ENCODE data around the gene GPR137B. TPM values are rescaled to one million over a fixed set of nuclear protein-coding genes. Genes with fewer than 3 reads are reported as not detected.

The GPR137B gene
- total and polyA plus RNA-seq, 2 experiments from 2014 or later = 4.5 to 11.1 TPM

DNA sequence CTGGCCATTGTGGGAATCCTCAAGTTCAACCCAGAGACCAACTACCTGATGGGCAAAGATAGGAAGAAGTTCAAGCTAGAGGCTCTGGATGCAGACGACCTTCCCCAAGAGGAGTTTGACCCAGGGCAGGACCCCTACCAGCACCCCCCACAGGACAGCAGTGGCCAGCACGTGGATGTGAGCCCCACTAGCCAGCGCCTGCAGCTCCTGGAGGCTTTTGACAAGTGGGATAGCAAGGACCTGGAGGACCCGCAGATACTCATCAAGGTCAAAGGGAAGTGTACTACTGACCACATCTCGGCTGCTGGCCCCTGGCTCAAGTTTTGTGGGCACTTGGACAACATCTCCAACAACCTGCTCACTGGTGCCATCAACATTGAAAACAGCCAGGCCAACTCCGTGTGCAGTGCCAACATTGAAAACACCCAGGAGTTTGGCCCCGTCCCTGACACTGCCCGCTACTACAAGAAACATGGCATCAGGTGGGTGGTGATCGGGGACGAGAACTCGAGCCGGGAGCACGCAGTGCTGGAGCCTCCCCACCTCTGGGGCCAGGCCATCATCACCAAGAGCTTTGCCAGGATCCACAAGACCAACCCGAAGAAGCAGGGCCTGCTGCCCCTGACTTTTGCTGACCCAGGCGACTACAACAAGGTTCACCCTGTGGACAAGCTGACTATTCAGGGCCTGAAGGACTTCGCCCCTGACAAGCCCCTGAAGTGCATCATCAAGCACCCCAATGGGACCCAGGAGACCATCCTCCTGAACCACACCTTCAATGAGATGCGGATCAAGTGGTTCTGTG, 30.6 kb upstream of the GPR137B start:
- no peaks in the 10 kb centered on the region for H3K36me3 ChIP-seq (ENCODE audit: insufficient read depth)
- TF ChIP-seq STAT1 (IDR thresholded peaks at IDR 0.05; ENCODE audit: unreplicated experiment) (no peak), ETS1 (IDR thresholded peaks at IDR 0.05) (no peak), ZNF114 (CRISPR knock-in tag; IDR thresholded peaks at IDR 0.05) (no peak), EZH2phosphoT487 (IDR thresholded peaks at IDR 0.05; ENCODE audit: unreplicated experiment) (no peak), NANOG (IDR thresholded peaks at IDR 0.05; ENCODE audit: borderline replicate concordance) (no peak), ZNF331 (CRISPR knock-in tag; IDR thresholded peaks at IDR 0.05; ENCODE audit: low read depth) (no peak), CREB1 (CRISPR knock-in tag; IDR thresholded peaks at IDR 0.05; ENCODE audit: low read depth) (no peak), REST (IDR thresholded peaks at IDR 0.05; ENCODE audit: unreplicated experiment) (no peak), CTCF (conservative IDR thresholded peaks at IDR 0.05; ENCODE audit: low read depth in 2 of 2) (no peak)
- TF ChIP-seq, protein P1, sequence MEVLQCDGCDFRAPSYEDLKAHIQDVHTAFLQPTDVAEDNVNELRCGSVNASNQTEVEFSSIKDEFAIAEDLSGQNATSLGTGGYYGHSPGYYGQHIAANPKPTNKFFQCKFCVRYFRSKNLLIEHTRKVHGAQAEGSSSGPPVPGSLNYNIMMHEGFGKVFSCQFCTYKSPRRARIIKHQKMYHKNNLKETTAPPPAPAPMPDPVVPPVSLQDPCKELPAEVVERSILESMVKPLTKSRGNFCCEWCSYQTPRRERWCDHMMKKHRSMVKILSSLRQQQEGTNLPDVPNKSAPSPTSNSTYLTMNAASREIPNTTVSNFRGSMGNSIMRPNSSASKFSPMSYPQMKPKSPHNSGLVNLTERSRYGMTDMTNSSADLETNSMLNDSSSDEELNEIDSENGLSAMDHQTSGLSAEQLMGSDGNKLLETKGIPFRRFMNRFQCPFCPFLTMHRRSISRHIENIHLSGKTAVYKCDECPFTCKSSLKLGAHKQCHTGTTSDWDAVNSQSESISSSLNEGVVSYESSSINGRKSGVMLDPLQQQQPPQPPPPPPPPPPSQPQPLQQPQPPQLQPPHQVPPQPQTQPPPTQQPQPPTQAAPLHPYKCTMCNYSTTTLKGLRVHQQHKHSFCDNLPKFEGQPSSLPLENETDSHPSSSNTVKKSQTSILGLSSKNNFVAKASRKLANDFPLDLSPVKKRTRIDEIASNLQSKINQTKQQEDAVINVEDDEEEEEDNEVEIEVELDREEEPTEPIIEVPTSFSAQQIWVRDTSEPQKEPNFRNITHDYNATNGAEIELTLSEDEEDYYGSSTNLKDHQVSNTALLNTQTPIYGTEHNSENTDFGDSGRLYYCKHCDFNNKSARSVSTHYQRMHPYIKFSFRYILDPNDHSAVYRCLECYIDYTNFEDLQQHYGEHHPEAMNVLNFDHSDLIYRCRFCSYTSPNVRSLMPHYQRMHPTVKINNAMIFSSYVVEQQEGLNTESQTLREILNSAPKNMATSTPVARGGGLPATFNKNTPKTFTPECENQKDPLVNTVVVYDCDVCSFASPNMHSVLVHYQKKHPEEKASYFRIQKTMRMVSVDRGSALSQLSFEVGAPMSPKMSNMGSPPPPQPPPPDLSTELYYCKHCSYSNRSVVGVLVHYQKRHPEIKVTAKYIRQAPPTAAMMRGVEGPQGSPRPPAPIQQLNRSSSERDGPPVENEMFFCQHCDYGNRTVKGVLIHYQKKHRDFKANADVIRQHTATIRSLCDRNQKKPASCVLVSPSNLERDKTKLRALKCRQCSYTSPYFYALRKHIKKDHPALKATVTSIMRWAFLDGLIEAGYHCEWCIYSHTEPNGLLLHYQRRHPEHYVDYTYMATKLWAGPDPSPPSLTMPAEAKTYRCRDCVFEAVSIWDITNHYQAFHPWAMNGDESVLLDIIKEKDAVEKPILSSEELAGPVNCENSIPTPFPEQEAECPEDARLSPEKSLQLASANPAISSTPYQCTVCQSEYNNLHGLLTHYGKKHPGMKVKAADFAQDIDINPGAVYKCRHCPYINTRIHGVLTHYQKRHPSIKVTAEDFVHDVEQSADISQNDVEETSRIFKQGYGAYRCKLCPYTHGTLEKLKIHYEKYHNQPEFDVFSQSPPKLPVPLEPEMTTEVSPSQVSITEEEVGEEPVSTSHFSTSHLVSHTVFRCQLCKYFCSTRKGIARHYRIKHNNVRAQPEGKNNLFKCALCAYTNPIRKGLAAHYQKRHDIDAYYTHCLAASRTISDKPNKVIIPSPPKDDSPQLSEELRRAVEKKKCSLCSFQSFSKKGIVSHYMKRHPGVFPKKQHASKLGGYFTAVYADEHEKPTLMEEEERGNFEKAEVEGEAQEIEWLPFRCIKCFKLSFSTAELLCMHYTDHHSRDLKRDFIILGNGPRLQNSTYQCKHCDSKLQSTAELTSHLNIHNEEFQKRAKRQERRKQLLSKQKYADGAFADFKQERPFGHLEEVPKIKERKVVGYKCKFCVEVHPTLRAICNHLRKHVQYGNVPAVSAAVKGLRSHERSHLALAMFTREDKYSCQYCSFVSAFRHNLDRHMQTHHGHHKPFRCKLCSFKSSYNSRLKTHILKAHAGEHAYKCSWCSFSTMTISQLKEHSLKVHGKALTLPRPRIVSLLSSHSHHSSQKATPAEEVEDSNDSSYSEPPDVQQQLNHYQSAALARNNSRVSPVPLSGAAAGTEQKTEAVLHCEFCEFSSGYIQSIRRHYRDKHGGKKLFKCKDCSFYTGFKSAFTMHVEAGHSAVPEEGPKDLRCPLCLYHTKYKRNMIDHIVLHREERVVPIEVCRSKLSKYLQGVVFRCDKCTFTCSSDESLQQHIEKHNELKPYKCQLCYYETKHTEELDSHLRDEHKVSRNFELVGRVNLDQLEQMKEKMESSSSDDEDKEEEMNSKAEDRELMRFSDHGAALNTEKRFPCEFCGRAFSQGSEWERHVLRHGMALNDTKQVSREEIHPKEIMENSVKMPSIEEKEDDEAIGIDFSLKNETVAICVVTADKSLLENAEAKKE (CRISPR knock-in tag; IDR thresholded peaks at IDR 0.05) = no peak
- DNase-seq (ENCODE audit: low spot score) (no peak), ATAC-seq (no peak)
- H2AFZ ChIP-seq = no peak overlapping the region
- no peak overlapping the region for H3K27ac Mint-ChIP-seq
- no peaks in the 10 kb centered on the region for H4K20me1 ChIP-seq (replicated peaks; ENCODE audit: insufficient read depth)
- no peak overlapping the region for H3K4me3 Mint-ChIP-seq
- no peak overlapping the region for H3K4me3 ChIP-seq
- no peaks in the 10 kb centered on the region for H3K4me1 Mint-ChIP-seq
- H3K4me2 ChIP-seq = no peak overlapping the region
- H3K9me3 Mint-ChIP-seq = no peaks in the 10 kb centered on the region
- no peak overlapping the region for H3K27ac ChIP-seq (ENCODE audit: low read depth)
- no peaks in the 10 kb centered on the region for H3K36me3 Mint-ChIP-seq (ENCODE audit: low read depth)
- H3K79me2 ChIP-seq (replicated peaks; ENCODE audit: insufficient read depth) = no peaks in the 10 kb centered on the region
- H3F3A ChIP-seq (replicated peaks; ENCODE audit: low read depth) = no peaks in the 10 kb centered on the region
- no peaks in the 10 kb centered on the region for H3K9me2 ChIP-seq (ENCODE audit: insufficient read depth)
- H3K4me1 ChIP-seq (ENCODE audit: insufficient read depth) = no peaks in the 10 kb centered on the region
- H3K27me3 Mint-ChIP-seq (ENCODE audit: insufficient read depth, low read depth, poor library complexity) = peaks cover 4% of the 10 kb centered on the region
- no peaks in the 10 kb centered on the region for H3K27me3 ChIP-seq (ENCODE audit: insufficient read depth)
